Gastroesophageal sphincter (tissue), 3 donors: ENCODE measurements around the gene ATP5F1C.

Experiments
- POLR2A ChIP-seq, 2 donors: fragments of 450-650 bp; IDR thresholded peaks; one replicate each; pipeline ENCODE4 v1.6.1; 2017; ENCODE audit warnings: antibody characterized with exemption in 2 of 2, mild to moderate bottlenecking in 2 of 2, moderate library complexity in 1 of 2
- TF ChIP-seq, protein P1 (sequence below), 4 experiments: fragments of 200-600 bp in 2 of 4; fragments of 450-650 bp in 2 of 4; sonication (generic) in 1 of 4; IDR thresholded peaks; one replicate each; pipeline ENCODE4 v1.5.1; 2017 to 2019; ENCODE audit warnings: antibody characterized with exemption in 4 of 4, mild to moderate bottlenecking in 2 of 4, moderate library complexity in 2 of 4

DNA sequence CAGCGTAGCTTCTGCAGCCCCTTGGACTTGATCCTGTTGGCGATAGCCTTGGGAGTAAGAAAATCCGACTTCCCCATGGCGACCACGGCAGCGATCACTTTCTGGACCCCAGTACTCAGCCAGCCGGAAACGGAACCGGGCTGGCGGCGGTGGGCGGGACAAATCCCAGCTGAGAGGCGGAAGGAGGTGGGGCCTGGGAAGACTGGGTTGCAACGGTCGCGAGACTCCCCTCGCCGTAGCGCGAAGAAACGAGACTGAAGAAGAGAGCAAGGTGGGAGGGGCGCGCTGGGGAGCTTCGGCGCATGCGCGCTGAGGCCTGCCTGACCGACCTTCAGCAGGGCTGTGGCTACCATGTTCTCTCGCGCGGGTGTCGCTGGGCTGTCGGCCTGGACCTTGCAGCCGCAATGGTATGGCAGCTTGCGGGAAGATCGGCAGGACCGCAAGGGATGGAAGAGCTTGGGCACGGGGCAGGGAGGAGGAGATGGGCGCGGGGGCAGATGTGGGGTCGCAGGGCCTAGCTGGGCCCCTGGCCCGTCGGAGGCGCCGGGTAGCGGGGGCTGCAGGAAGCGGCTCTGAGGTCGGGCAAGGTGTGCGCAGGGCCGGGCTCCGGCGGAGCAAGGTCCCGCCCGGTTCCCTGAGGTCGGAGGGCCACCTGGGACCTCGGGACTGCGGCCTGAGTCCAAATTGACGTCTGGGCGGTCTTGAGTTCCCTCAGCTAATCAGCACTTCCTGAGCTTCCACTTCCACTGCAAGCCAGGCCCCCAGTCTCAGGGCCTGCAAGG, at the start of gene ATP5F1C, which contains the start of gene KIN:
- TF ChIP-seq, protein P1, sequence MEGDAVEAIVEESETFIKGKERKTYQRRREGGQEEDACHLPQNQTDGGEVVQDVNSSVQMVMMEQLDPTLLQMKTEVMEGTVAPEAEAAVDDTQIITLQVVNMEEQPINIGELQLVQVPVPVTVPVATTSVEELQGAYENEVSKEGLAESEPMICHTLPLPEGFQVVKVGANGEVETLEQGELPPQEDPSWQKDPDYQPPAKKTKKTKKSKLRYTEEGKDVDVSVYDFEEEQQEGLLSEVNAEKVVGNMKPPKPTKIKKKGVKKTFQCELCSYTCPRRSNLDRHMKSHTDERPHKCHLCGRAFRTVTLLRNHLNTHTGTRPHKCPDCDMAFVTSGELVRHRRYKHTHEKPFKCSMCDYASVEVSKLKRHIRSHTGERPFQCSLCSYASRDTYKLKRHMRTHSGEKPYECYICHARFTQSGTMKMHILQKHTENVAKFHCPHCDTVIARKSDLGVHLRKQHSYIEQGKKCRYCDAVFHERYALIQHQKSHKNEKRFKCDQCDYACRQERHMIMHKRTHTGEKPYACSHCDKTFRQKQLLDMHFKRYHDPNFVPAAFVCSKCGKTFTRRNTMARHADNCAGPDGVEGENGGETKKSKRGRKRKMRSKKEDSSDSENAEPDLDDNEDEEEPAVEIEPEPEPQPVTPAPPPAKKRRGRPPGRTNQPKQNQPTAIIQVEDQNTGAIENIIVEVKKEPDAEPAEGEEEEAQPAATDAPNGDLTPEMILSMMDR (IDR thresholded peaks at IDR 0.05): no peak
- TF ChIP-seq POLR2A (IDR thresholded peaks at IDR 0.05): peak; percentile 61 to 70
